Activated naive CD4-positive, alpha-beta T cell (primary cell): Measurements from ENCODE around the gene PRKAG2.

Experiments used
- DNase-seq, 4 experiments: peaks; one replicate each; lab custom pipeline; 2025; lab: John Stamatoyannopoulos, UW

The PRKAG2 gene

GRCh38 chr7:151518105-151518946 is 358.6 kb downstream of the PRKAG2 start:
- peak in 3 of 4 experiments; percentile 12 to 27 (median 20) for DNase-seq

- DNase-seq = no peak
Measured at GRCh38 chr7:151517601-151518104, 359.3 kb downstream of the PRKAG2 start.

GRCh38 chr7:151515276-151515565 is 361.7 kb downstream of the PRKAG2 start:
- no peak for DNase-seq

GRCh38 chr7:151514461-151515275 is 362.2 kb downstream of the PRKAG2 start:
- DNase-seq = no peak

- no peak for DNase-seq
Measured at GRCh38 chr7:151513133-151513532, 363.8 kb downstream of the PRKAG2 start.

- DNase-seq = no peak
Measured at GRCh38 chr7:151512353-151512752, 364.6 kb downstream of the PRKAG2 start.

- DNase-seq = no peak
Measured at GRCh38 chr7:151511946-151512345, 365.0 kb downstream of the PRKAG2 start.

GRCh38 chr7:151511270-151511669 is 365.6 kb downstream of the PRKAG2 start:
- no peak for DNase-seq

- DNase-seq = no peak
Measured at GRCh38 chr7:151509670-151510333, 367.1 kb downstream of the PRKAG2 start.

GRCh38 chr7:151508991-151509390 is 367.9 kb downstream of the PRKAG2 start:
- DNase-seq = no peak

GRCh38 chr7:151507806-151508205 is 369.1 kb downstream of the PRKAG2 start:
- no peak for DNase-seq

- no peak for DNase-seq
Measured at GRCh38 chr7:151506901-151507382, 370.0 kb downstream of the PRKAG2 start.
